HepG2 (cell line): Measurements from ENCODE around the gene TSC22D4. TPM values are rescaled to one million over a fixed set of nuclear protein-coding genes. Genes with fewer than 3 reads are reported as not detected.

Experiments
- ADNP ChIP-seq: sonication (generic); formaldehyde crosslinking; IDR thresholded peaks from 2 replicates; pipeline ENCODE4 v1.4.0; 2020; ENCODE audit warnings: missing genetic modification reagents
- ELF1 ChIP-seq: sonication (generic); formaldehyde crosslinking; IDR thresholded peaks from 2 replicates; pipeline ENCODE4 v1.4.0; 2020; ENCODE audit warnings: missing genetic modification reagents
- FOXK1 ChIP-seq: sonication (generic); formaldehyde crosslinking; IDR thresholded peaks from 2 replicates; pipeline ENCODE4 v1.4.0; 2020; ENCODE audit warnings: low read depth, missing genetic modification reagents, borderline replicate concordance
- GABPB1 ChIP-seq: IDR thresholded peaks from 2 replicates; pipeline ENCODE4 v1.6.1; 2016; ENCODE audit warnings: mild to moderate bottlenecking, missing genetic modification reagents, moderate library complexity, missing compliant biosample characterization
- JARID2 ChIP-seq: sonication (generic); formaldehyde crosslinking; IDR thresholded peaks from 2 replicates; pipeline ENCODE4 v1.8.1; 2023; ENCODE audit warnings: missing genetic modification reagents, inconsistent platforms; ENCODE audit not compliant: insufficient replicate concordance
- JUNB ChIP-seq: sonication (generic); formaldehyde crosslinking; IDR thresholded peaks from 2 replicates; pipeline ENCODE4 v1.8.0; 2022; ENCODE audit warnings: missing genetic modification reagents, mild to moderate bottlenecking, borderline replicate concordance
- KDM1A ChIP-seq: IDR thresholded peaks from 2 replicates; pipeline ENCODE4 v1.6.1; 2016; ENCODE audit warnings: missing compliant biosample characterization
- MLLT10 ChIP-seq: sonication (generic); formaldehyde crosslinking; IDR thresholded peaks from 2 replicates; pipeline ENCODE4 v1.4.0; 2020; ENCODE audit warnings: missing genetic modification reagents
- NCOA2 ChIP-seq: sonication (generic); formaldehyde crosslinking; IDR thresholded peaks from 2 replicates; pipeline ENCODE4 v1.8.0; 2022; ENCODE audit warnings: inconsistent platforms
- PCBP1 ChIP-seq: fragments of 200-400 bp; formaldehyde crosslinking; IDR thresholded peaks from 2 replicates; pipeline ENCODE4 v1.6.1; 2017; ENCODE audit warnings: mild to moderate bottlenecking, low read depth, low read length, borderline replicate concordance
- PHF21A ChIP-seq: sonication (generic); formaldehyde crosslinking; IDR thresholded peaks from 2 replicates; pipeline ENCODE4 v1.5.0; 2020; ENCODE audit warnings: mild to moderate bottlenecking, missing genetic modification reagents
- PTBP1 ChIP-seq: fragments of 200-400 bp; formaldehyde crosslinking; IDR thresholded peaks from 2 replicates; pipeline ENCODE4 v1.6.1; 2018; ENCODE audit warnings: low read length, low read depth; ENCODE audit not compliant: poor library complexity, severe bottlenecking
- SAP130 ChIP-seq: IDR thresholded peaks from 2 replicates; pipeline ENCODE4 v1.6.1; 2016; ENCODE audit warnings: low read depth
- SMAD9 ChIP-seq: sonication (generic); formaldehyde crosslinking; IDR thresholded peaks from 2 replicates; pipeline ENCODE4 v1.5.1; 2020; ENCODE audit warnings: mild to moderate bottlenecking, missing genetic modification reagents
- SOX6 ChIP-seq, 2 experiments: fragments of 450-650 bp in 1 of 2; sonication (generic) in 1 of 2; formaldehyde crosslinking in 1 of 2; IDR thresholded peaks; 2 replicates each; pipeline versions ENCODE4 v1.4.0 to v1.6.1; 2017 to 2020; ENCODE audit warnings: antibody characterized with exemption in 1 of 2, mild to moderate bottlenecking in 1 of 2, missing genetic modification reagents in 1 of 2
- SRSF1 ChIP-seq: fragments of 200-400 bp; formaldehyde crosslinking; optimal IDR thresholded peaks from 2 replicates; pipeline ENCODE3; 2017; ENCODE audit warnings: mild to moderate bottlenecking, low read depth, low read length, moderate library complexity
- ZEB1 ChIP-seq: IDR thresholded peaks from 2 replicates; pipeline ENCODE4 v1.6.1; 2012; ENCODE audit warnings: mild to moderate bottlenecking, low read depth, inconsistent platforms; ENCODE audit not compliant: insufficient replicate concordance
- ZNF225 ChIP-seq: sonication (generic); formaldehyde crosslinking; IDR thresholded peaks from 2 replicates; pipeline ENCODE4 v1.4.0; 2020; ENCODE audit warnings: mild to moderate bottlenecking, missing genetic modification reagents
- polyA plus RNA-seq, 8 experiments: library from polyadenylated mRNA; depleted of rRNA in 3 of 8; stranded (reverse) in 7 of 8; unstranded in 1 of 8; fragments of >200 nt; fragmentation: Illumina TruSeq in 4 of 8; extraction: Trizol in 4 of 8; gene quantifications; 2 replicates each; pipeline versions ENCODE4 v1.2.1 to v1.2.3, GENCODE V29; 2011 to 2016; ENCODE audit warnings: low read depth in 4 of 8, missing spikeins in 1 of 8, mixed read lengths in 1 of 8; ENCODE audit not compliant: insufficient read depth in 1 of 8
- total RNA-seq, 5 experiments: library from RNA; depleted of rRNA; stranded (reverse); fragments of >200 nt; fragmentation: Illumina TruSeq; extraction: Trizol; gene quantifications; 2 replicates each; pipeline ENCODE4 v1.2.3, GENCODE V29; 2016; ENCODE audit warnings: low read depth in 1 of 5
- TF ChIP-seq, protein P1 (sequence below): sonication (generic); formaldehyde crosslinking; IDR thresholded peaks from 2 replicates; pipeline ENCODE4 v1.5.0; 2020; ENCODE audit warnings: mild to moderate bottlenecking, missing genetic modification reagents, moderate library complexity
- TF ChIP-seq, protein P2 (sequence below): sonication (generic); formaldehyde crosslinking; IDR thresholded peaks from 2 replicates; pipeline ENCODE4 v1.5.1; 2020; ENCODE audit warnings: mild to moderate bottlenecking, moderate library complexity, missing genetic modification reagents
- TF ChIP-seq, protein P3 (sequence below): sonication (generic); formaldehyde crosslinking; IDR thresholded peaks from 2 replicates; pipeline ENCODE4 v1.4.0; 2020; ENCODE audit warnings: missing genetic modification reagents, borderline replicate concordance
- TF ChIP-seq, protein P4 (sequence below): sonication (generic); formaldehyde crosslinking; IDR thresholded peaks from 2 replicates; pipeline ENCODE4 v1.4.0; 2020; ENCODE audit warnings: missing genetic modification reagents
- TF ChIP-seq, protein P5 (sequence below), 2 experiments: sonication (generic) in 1 of 2; formaldehyde crosslinking in 1 of 2; IDR thresholded peaks; 2 replicates each; pipeline versions ENCODE4 v1.5.1 to v1.6.1; 2011 to 2020; ENCODE audit warnings: borderline replicate concordance in 1 of 2, low read depth in 1 of 2, low read length in 1 of 2, mild to moderate bottlenecking in 1 of 2, missing genetic modification reagents in 1 of 2, moderate library complexity in 1 of 2

Gene TSC22D4
- total and polyA plus RNA-seq, 2 of the 13 experiments (the other 11 are each of a cell fraction or from before 2014, with no cell fraction given): 7.7 to 8.7 TPM

DNA sequence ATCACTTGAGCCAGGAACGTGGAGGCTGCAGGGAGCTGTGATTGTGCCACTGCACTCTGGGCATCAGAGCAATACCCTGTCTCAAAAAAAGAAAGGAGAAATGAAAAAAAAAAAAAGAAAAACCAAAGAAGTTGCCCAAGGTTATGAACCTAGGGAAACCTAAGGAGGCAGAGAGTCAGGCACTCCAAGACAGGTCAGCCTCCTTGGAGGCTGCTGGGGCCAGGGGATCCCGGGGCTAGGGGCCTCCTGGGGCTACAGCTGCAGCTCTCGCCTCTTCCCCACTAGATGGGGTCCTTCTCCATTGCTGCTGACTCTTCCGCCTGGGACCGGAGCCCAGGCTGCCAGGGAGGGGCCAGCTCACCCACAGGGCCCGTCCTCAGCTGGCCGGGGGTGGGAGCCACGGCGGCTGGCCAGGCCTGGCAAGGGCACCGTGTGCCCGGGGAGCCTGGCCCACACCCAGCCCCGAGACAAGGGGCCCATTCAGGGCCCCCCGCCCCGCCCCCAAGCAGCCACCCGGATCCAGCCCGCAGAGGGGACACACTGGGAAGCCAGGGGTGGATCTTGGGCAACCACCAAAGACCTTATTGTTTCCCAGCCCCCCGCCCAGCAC, 13.2 kb downstream of the TSC22D4 start (continued):
- TF ChIP-seq, protein P1, sequence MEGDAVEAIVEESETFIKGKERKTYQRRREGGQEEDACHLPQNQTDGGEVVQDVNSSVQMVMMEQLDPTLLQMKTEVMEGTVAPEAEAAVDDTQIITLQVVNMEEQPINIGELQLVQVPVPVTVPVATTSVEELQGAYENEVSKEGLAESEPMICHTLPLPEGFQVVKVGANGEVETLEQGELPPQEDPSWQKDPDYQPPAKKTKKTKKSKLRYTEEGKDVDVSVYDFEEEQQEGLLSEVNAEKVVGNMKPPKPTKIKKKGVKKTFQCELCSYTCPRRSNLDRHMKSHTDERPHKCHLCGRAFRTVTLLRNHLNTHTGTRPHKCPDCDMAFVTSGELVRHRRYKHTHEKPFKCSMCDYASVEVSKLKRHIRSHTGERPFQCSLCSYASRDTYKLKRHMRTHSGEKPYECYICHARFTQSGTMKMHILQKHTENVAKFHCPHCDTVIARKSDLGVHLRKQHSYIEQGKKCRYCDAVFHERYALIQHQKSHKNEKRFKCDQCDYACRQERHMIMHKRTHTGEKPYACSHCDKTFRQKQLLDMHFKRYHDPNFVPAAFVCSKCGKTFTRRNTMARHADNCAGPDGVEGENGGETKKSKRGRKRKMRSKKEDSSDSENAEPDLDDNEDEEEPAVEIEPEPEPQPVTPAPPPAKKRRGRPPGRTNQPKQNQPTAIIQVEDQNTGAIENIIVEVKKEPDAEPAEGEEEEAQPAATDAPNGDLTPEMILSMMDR (CRISPR knock-in tag): peak; percentile 89
- TF ChIP-seq ZNF225: no peak
- no peak for TF ChIP-seq FOXK1
- no peak for TF ChIP-seq MLLT10 (CRISPR knock-in tag)
- no peak for TF ChIP-seq ADNP (CRISPR knock-in tag)
- TF ChIP-seq, protein P2, sequence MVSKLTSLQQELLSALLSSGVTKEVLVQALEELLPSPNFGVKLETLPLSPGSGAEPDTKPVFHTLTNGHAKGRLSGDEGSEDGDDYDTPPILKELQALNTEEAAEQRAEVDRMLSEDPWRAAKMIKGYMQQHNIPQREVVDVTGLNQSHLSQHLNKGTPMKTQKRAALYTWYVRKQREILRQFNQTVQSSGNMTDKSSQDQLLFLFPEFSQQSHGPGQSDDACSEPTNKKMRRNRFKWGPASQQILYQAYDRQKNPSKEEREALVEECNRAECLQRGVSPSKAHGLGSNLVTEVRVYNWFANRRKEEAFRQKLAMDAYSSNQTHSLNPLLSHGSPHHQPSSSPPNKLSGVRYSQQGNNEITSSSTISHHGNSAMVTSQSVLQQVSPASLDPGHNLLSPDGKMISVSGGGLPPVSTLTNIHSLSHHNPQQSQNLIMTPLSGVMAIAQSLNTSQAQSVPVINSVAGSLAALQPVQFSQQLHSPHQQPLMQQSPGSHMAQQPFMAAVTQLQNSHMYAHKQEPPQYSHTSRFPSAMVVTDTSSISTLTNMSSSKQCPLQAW (CRISPR knock-in tag): no peak
- TF ChIP-seq NCOA2 (CRISPR knock-in tag): no peak
- no peak for TF ChIP-seq SRSF1
- no peak for TF ChIP-seq PTBP1
- TF ChIP-seq KDM1A (CRISPR knock-in tag): no peak
- TF ChIP-seq, protein P3, sequence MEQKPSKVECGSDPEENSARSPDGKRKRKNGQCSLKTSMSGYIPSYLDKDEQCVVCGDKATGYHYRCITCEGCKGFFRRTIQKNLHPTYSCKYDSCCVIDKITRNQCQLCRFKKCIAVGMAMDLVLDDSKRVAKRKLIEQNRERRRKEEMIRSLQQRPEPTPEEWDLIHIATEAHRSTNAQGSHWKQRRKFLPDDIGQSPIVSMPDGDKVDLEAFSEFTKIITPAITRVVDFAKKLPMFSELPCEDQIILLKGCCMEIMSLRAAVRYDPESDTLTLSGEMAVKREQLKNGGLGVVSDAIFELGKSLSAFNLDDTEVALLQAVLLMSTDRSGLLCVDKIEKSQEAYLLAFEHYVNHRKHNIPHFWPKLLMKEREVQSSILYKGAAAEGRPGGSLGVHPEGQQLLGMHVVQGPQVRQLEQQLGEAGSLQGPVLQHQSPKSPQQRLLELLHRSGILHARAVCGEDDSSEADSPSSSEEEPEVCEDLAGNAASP (CRISPR knock-in tag): 0 out of 2 replicates have a peak, but pooled peaks have one; percentile 20
- TF ChIP-seq, protein P4, sequence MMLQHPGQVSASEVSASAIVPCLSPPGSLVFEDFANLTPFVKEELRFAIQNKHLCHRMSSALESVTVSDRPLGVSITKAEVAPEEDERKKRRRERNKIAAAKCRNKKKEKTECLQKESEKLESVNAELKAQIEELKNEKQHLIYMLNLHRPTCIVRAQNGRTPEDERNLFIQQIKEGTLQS (CRISPR knock-in tag): no peak
- TF ChIP-seq SOX6 (IDR thresholded peaks at IDR 0.05): no peak
- TF ChIP-seq SOX6 (CRISPR knock-in tag; IDR thresholded peaks at IDR 0.05): no peak
- TF ChIP-seq JARID2: no peak
- no peak for TF ChIP-seq PHF21A (CRISPR knock-in tag)
- peak; percentile 59; the same call in 1 of the 2 replicates for TF ChIP-seq GABPB1 (CRISPR knock-in tag)
- TF ChIP-seq PCBP1: no peak
- TF ChIP-seq ZEB1: no peak
- TF ChIP-seq, protein P5, sequence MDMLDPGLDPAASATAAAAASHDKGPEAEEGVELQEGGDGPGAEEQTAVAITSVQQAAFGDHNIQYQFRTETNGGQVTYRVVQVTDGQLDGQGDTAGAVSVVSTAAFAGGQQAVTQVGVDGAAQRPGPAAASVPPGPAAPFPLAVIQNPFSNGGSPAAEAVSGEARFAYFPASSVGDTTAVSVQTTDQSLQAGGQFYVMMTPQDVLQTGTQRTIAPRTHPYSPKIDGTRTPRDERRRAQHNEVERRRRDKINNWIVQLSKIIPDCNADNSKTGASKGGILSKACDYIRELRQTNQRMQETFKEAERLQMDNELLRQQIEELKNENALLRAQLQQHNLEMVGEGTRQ (IDR thresholded peaks at IDR 0.05; ENCODE audit: low read depth, low read length): no peak
- TF ChIP-seq, protein P5 (CRISPR knock-in tag; IDR thresholded peaks at IDR 0.05; ENCODE audit: borderline replicate concordance): no peak
- peak; percentile 15; the same call in 1 of the 2 replicates for TF ChIP-seq ELF1 (CRISPR knock-in tag)
- TF ChIP-seq SMAD9 (CRISPR knock-in tag): no peak
- no peak for TF ChIP-seq JUNB (CRISPR knock-in tag)
- TF ChIP-seq SAP130: peak; percentile 52
